ENCODE data around the gene IP6K2. TPM values are rescaled to one million over a fixed set of nuclear protein-coding genes. Genes with fewer than 3 reads are reported as not detected.

Gene IP6K2
- polyA plus RNA-seq, 1 experiment, result 110 TPM

GRCh38 chr3:48709051-48709461 lies 8.0 kb downstream of the IP6K2 start:
- no peaks in the 10 kb centered on the region for H3K27me3 ChIP-seq (ENCODE audit: control insufficient read depth, insufficient read depth, low read length)
- DNase-seq (ENCODE audit: low read depth, low spot score), result no peak
- H3K9me3 ChIP-seq (ENCODE audit: control insufficient read depth, insufficient read depth, low read length), result no peaks in the 10 kb centered on the region
- no peak for TF ChIP-seq CTCF (IDR thresholded peaks at IDR 0.05; ENCODE audit: low read depth, low read length)
- no peak overlapping the region for H3K4me3 ChIP-seq (ENCODE audit: low read depth, low read length)
- peak overlapping the region; percentile 65 for H3K27ac ChIP-seq (ENCODE audit: low read depth, low read length)
- CTCF ChIA-PET, result interaction anchor here (0.6 kb wide), 1 partner anchor 357 kb away, joined by 3 read pairs; no protein-coding TSS in a partner anchor
- POLR2A ChIA-PET, result interaction anchor here (0.6 to 1.9 kb wide), 3 partner anchors 8 to 269 kb away, joined by 3 to 8 read pairs (median 3); partner anchors contain the start of genes CCDC51, IP6K2, NCKIPSD and TMA7

GRCh38 chr3:48708481-48708889 lies 8.5 kb downstream of the IP6K2 start:
- no peak for DNase-seq (ENCODE audit: low read depth, low spot score)
- Histone ChIP-seq H3K9me3 (ENCODE audit: control insufficient read depth, insufficient read depth, low read length) (no peaks in the 10 kb centered on the region), H3K27ac (ENCODE audit: low read depth, low read length) (peak overlapping the region; percentile 65), H3K4me3 (ENCODE audit: low read depth, low read length) (no peak overlapping the region), H3K27me3 (ENCODE audit: control insufficient read depth, insufficient read depth, low read length) (no peaks in the 10 kb centered on the region)
- CTCF ChIA-PET, result interaction anchor here (0.6 to 1.0 kb wide), 2 partner anchors 31 to 358 kb away, joined by 3 to 4 read pairs; no protein-coding TSS in a partner anchor
- TF ChIP-seq CTCF (IDR thresholded peaks at IDR 0.05; ENCODE audit: low read depth, low read length), result no peak
- POLR2A ChIA-PET, result interaction anchor here (0.6 to 1.9 kb wide), 3 partner anchors 9 to 269 kb away, joined by 3 to 8 read pairs (median 3); partner anchors contain the start of genes CCDC51, IP6K2, NCKIPSD and TMA7

DNA sequence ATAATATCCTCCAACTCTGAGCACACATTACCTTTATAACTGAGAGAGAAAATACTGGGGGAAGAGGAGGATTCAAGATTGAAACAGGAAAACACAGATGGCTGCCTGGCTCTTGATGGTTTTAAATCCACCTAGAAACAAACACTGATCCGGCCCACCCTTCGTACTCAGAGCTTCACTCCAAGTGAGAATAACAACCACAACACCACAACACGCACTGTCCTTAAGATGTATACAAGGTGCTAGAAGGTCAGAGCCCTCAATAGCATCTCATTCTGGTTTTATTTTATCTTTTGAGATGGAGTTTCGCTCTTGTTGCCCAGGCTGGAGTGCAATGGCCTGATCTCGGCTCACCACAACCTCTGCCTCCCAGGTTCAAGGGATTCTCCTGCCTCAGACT lies 9.9 kb downstream of the IP6K2 start:
- Histone ChIP-seq H3K27ac (ENCODE audit: low read depth, low read length) (no peak overlapping the region), H3K9me3 (ENCODE audit: control insufficient read depth, insufficient read depth, low read length) (no peaks in the 10 kb centered on the region), H3K27me3 (ENCODE audit: control insufficient read depth, insufficient read depth, low read length) (no peaks in the 10 kb centered on the region), H3K4me3 (ENCODE audit: low read depth, low read length) (no peak overlapping the region)
- POLR2A ChIA-PET, result interaction anchor here (1.0 kb wide), 1 partner anchor 9 kb away, joined by 3 read pairs; no protein-coding TSS in a partner anchor
- CTCF ChIA-PET, result interaction anchor here (1.4 kb wide), 1 partner anchor 9 kb away, joined by 3 read pairs; no protein-coding TSS in a partner anchor
- no peak for DNase-seq (ENCODE audit: low read depth, low spot score)
- no peak for TF ChIP-seq CTCF (IDR thresholded peaks at IDR 0.05; ENCODE audit: low read depth, low read length)

DNA sequence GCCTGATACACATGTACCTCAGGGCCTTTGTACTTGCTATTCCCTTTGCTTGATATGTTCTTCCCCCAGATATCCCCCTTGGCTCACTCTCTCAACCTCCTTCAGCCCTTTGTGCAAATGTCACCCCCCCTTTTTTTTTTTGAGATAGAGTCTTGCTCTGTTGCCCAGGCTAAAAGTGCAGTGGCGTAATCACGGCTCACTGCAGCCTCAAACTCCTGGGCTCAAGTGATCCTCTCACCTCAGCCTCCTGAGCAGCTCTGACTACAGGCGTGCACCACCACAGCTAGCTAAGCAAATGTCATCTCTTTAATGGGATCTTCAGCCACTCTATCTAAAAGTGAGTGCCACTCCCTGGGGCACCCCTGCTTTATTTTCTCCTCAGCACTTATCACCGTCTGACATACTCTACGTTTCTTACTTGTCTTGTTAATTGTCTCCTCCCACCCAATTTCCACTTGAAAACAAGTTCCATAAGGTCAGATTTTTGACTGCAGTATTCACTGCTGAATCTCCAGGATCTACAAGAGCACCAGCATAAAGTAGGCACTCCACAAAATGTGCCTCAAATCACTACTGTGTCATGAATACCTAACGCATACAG lies 14.6 kb downstream of the IP6K2 start:
- no peaks in the 10 kb centered on the region for H3K9me3 ChIP-seq (ENCODE audit: control insufficient read depth, insufficient read depth, low read length)
- CTCF ChIA-PET, result no interaction called here
- H3K27me3 ChIP-seq (ENCODE audit: control insufficient read depth, insufficient read depth, low read length), result no peaks in the 10 kb centered on the region
- POLR2A ChIA-PET, result no interaction called here
- DNase-seq (ENCODE audit: low read depth, low spot score), result no peak
- H3K4me3 ChIP-seq (ENCODE audit: low read depth, low read length), result no peak overlapping the region
- TF ChIP-seq CTCF (IDR thresholded peaks at IDR 0.05; ENCODE audit: low read depth, low read length), result no peak
- no peak overlapping the region for H3K27ac ChIP-seq (ENCODE audit: low read depth, low read length)

DNA sequence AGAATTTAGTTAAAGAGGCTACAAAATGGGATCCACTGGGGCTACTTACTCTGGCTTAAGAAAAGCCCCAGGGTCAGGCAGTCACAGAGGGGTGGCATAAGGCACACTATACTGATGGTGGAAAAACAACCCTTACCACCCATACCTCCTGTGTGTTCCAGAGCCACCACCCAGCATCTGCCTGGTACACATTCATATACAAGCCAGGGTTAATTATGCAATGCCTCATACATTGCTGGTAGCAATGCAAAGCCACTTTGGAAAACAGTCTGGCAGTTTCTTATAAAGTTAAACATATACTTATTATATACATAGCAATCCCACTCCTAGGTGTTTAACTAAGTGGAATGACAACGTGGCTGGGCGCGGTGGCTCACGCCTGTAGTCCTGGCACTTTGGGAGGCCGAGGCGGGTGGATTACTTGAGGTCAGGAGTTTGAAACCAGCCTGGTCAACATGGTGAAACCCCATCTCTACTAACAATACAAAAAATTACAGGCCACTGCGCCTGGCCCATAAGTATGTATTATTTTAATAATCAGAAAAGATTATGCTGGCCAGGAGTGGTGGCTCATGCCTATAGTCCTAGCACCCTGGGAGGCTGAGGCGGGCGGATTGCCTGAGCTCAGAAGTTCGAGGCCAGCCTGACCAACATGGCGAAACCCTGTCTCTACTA lies 16.2 kb downstream of the IP6K2 start:
- Histone ChIP-seq H3K4me3 (ENCODE audit: low read depth, low read length) (no peak overlapping the region), H3K9me3 (ENCODE audit: control insufficient read depth, insufficient read depth, low read length) (no peaks in the 10 kb centered on the region), H3K27me3 (ENCODE audit: control insufficient read depth, insufficient read depth, low read length) (no peaks in the 10 kb centered on the region), H3K27ac (ENCODE audit: low read depth, low read length) (no peak overlapping the region)
- ChIA-PET CTCF (no interaction called here), POLR2A (no interaction called here)
- DNase-seq (ENCODE audit: low read depth, low spot score), result no peak
- TF ChIP-seq CTCF (IDR thresholded peaks at IDR 0.05; ENCODE audit: low read depth, low read length), result no peak

All from AG04450 (cell line).